Measurements from ENCODE around the gene BRMS1. TPM values are rescaled to one million over a fixed set of nuclear protein-coding genes. Genes with fewer than 3 reads are reported as not detected.

Gene BRMS1
- total RNA-seq, 1 donor from 2014 or later, result 56.9 TPM

GRCh38 chr11:66310324-66310723 is 34.6 kb downstream of the BRMS1 start:
- no peaks in the 10 kb centered on the region for H3K27me3 Mint-ChIP-seq
- H3K9me3 Mint-ChIP-seq, result no peaks in the 10 kb centered on the region
- no peak for TF ChIP-seq CTCF (IDR thresholded peaks at IDR 0.05)
- ATAC-seq (ENCODE audit: low read depth) (no peak), DNase-seq (no peak)
- CTCF ChIA-PET, result interaction anchor here (1.1 to 5.1 kb wide), 3 partner anchors 21 to 170 kb away, joined by 3 to 67 read pairs (median 7); partner anchors contain the start of gene DPP3
- H3K36me3 Mint-ChIP-seq (ENCODE audit: low read depth), result peaks cover 2% of the 10 kb centered on the region
- no peak overlapping the region for H3K27ac Mint-ChIP-seq
- no peak overlapping the region for H3K4me3 Mint-ChIP-seq
- H3K4me1 Mint-ChIP-seq, result peaks cover 24% of the 10 kb centered on the region
- POLR2A ChIA-PET, result interaction anchor here (3.3 kb wide), 1 partner anchor 21 kb away, joined by 26 read pairs; the partner anchor contains the start of gene YIF1A
- intact Hi-C loops (cut with micrococcal nuclease), result no loop called here

- POLR2A ChIA-PET, result no interaction called here
- Mint-ChIP-seq H3K4me1 (peaks cover 21% of the 10 kb centered on the region), H3K27ac (no peak overlapping the region), H3K27me3 (no peaks in the 10 kb centered on the region), H3K36me3 (ENCODE audit: low read depth) (peaks cover 2% of the 10 kb centered on the region), H3K9me3 (no peaks in the 10 kb centered on the region), H3K4me3 (no peak overlapping the region)
- intact Hi-C loops (cut with micrococcal nuclease), result no loop called here
- CTCF ChIA-PET, result interaction anchor here (1.1 to 5.1 kb wide), 2 partner anchors 22 to 77 kb away, joined by 3 to 67 read pairs; no protein-coding TSS in a partner anchor
- TF ChIP-seq CTCF (IDR thresholded peaks at IDR 0.05), result no peak
- no peak for DNase-seq
- no peak for ATAC-seq (ENCODE audit: low read depth)
These were observed 35.4 kb downstream of the BRMS1 start for GRCh38 chr11:66309475-66309874.

- no peaks in the 10 kb centered on the region for H3K4me1 Mint-ChIP-seq
- H3K4me3 Mint-ChIP-seq, result no peak overlapping the region
- H3K27me3 Mint-ChIP-seq, result peaks cover 2% of the 10 kb centered on the region
- DNase-seq, result no peak
- no peaks in the 10 kb centered on the region for H3K9me3 Mint-ChIP-seq
- no peak for TF ChIP-seq CTCF (IDR thresholded peaks at IDR 0.05)
- intact Hi-C loops (cut with micrococcal nuclease), result no loop called here
- no peaks in the 10 kb centered on the region for H3K36me3 Mint-ChIP-seq (ENCODE audit: low read depth)
- POLR2A ChIA-PET, result no interaction called here
- CTCF ChIA-PET, result interaction anchor here (0.7 kb wide), 1 partner anchor 9 kb away, joined by 3 read pairs; no protein-coding TSS in a partner anchor
- no peak overlapping the region for H3K27ac Mint-ChIP-seq
- no peak for ATAC-seq (ENCODE audit: low read depth)
These were observed 42.2 kb downstream of the BRMS1 start for GRCh38 chr11:66302656-66303055.

- no peaks in the 10 kb centered on the region for H3K36me3 Mint-ChIP-seq (ENCODE audit: low read depth)
- peaks cover 6% of the 10 kb centered on the region for H3K27me3 Mint-ChIP-seq
- no peaks in the 10 kb centered on the region for H3K9me3 Mint-ChIP-seq
- TF ChIP-seq CTCF (IDR thresholded peaks at IDR 0.05), result no peak
- DNase-seq (no peak), ATAC-seq (ENCODE audit: low read depth) (no peak)
- H3K27ac Mint-ChIP-seq, result no peak overlapping the region
- POLR2A ChIA-PET, result interaction anchor here (0.6 kb wide), 1 partner anchor 271 kb away, joined by 9 read pairs; no protein-coding TSS in a partner anchor
- CTCF ChIA-PET, result no interaction called here
- no peak overlapping the region for H3K4me3 Mint-ChIP-seq
- no peaks in the 10 kb centered on the region for H3K4me1 Mint-ChIP-seq
- intact Hi-C loops (cut with micrococcal nuclease), result no loop called here
These were observed 45.7 kb downstream of the BRMS1 start for GRCh38 chr11:66299186-66299585.

- ChIA-PET POLR2A (no interaction called here), CTCF (interaction anchor here (1.0 kb wide), 1 partner anchor 14 kb away, joined by 4 read pairs; no protein-coding TSS in a partner anchor)
These were observed 47.3 kb downstream of the BRMS1 start for GRCh38 chr11:66297610-66298009.

More at GRCh38 chr11:66297610-66298009, 47.3 kb downstream of the BRMS1 start:
- no peaks in the 10 kb centered on the region for H3K36me3 Mint-ChIP-seq (ENCODE audit: low read depth)
- TF ChIP-seq CTCF (IDR thresholded peaks at IDR 0.05), result no peak
- peaks cover 18% of the 10 kb centered on the region for H3K27me3 Mint-ChIP-seq
- DNase-seq (no peak), ATAC-seq (ENCODE audit: low read depth) (no peak)
- peaks cover under 1% of the 10 kb centered on the region for H3K4me1 Mint-ChIP-seq
- no peaks in the 10 kb centered on the region for H3K9me3 Mint-ChIP-seq
- H3K4me3 Mint-ChIP-seq, result no peak overlapping the region
- intact Hi-C loops (cut with micrococcal nuclease), result no loop called here
- no peak overlapping the region for H3K27ac Mint-ChIP-seq
